Astrocyte (in vitro differentiated cells and primary cell): ENCODE measurements around the gene INAFM2.

ENCODE experiments used
- EZH2 ChIP-seq: IDR thresholded peaks from 2 replicates; pipeline ENCODE4 v1.6.1; 2012; ENCODE audit warnings: mild to moderate bottlenecking, low read length, inconsistent platforms; ENCODE audit not compliant: insufficient read depth
- TF ChIP-seq, protein P1 (sequence below): IDR thresholded peaks from 2 replicates; pipeline ENCODE4 v1.5.1; 2011; ENCODE audit warnings: low read depth, mild to moderate bottlenecking, inconsistent platforms, low read length, moderate library complexity; ENCODE audit not compliant: insufficient read depth

- TF ChIP-seq, protein P1, sequence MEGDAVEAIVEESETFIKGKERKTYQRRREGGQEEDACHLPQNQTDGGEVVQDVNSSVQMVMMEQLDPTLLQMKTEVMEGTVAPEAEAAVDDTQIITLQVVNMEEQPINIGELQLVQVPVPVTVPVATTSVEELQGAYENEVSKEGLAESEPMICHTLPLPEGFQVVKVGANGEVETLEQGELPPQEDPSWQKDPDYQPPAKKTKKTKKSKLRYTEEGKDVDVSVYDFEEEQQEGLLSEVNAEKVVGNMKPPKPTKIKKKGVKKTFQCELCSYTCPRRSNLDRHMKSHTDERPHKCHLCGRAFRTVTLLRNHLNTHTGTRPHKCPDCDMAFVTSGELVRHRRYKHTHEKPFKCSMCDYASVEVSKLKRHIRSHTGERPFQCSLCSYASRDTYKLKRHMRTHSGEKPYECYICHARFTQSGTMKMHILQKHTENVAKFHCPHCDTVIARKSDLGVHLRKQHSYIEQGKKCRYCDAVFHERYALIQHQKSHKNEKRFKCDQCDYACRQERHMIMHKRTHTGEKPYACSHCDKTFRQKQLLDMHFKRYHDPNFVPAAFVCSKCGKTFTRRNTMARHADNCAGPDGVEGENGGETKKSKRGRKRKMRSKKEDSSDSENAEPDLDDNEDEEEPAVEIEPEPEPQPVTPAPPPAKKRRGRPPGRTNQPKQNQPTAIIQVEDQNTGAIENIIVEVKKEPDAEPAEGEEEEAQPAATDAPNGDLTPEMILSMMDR, result no peak
- no peak for TF ChIP-seq EZH2
These were observed 13.2 kb downstream of the INAFM2 start for GRCh38 chr15:40336744-40337122.
